COLO829 (cell line): ENCODE data around the gene PDE4A.
A peak's percentile ranks its signal among the peaks of the same experiment; 100 is the strongest.
"Not testable (repeated sequence)": the region's sequence is repeated elsewhere in the genome, so short reads cannot be mapped to it uniquely, and the experiment has no call there.

Experiments used
- DNase-seq: peaks from one replicate; pipeline ENCODE4 v3.0.0; 2012; ENCODE audit warnings: low spot score

Gene PDE4A

DNA sequence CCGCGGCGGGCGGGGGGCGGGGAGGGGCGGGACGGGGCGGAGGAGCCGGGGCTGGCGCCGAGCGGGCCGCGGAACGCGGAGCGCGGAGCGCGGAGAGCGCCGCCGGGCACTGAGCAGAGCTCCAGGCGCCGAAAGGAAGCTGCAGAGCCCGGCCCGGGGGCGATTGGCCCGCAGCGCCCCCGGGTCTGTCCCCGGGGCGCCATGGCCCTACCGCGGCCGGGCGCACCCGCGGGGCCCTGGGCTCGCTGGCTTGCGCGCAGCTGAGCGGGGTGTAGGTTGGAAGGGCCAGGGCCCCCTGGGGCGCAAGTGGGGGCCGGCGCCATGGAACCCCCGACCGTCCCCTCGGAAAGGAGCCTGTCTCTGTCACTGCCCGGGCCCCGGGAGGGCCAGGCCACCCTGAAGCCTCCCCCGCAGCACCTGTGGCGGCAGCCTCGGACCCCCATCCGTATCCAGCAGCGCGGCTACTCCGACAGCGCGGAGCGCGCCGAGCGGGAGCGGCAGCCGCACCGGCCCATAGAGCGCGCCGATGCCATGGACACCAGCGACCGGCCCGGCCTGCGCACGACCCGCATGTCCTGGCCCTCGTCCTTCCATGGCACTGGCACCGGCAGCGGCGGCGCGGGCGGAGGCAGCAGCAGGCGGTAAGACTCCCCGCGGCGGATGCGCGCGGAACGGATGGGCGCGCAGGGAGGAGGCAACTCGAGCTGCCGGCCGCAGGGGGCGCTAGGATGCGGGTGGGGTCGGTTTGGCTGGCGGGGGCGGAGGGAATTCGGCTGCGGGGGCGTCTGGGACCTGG lies at the start of gene PDE4A:
TSS of gene PDE4A (plus strand) at position 95 of the 796 bp plus-strand sequence. CDS start at position 322, 227 bp downstream.
- no peak for DNase-seq

DNA sequence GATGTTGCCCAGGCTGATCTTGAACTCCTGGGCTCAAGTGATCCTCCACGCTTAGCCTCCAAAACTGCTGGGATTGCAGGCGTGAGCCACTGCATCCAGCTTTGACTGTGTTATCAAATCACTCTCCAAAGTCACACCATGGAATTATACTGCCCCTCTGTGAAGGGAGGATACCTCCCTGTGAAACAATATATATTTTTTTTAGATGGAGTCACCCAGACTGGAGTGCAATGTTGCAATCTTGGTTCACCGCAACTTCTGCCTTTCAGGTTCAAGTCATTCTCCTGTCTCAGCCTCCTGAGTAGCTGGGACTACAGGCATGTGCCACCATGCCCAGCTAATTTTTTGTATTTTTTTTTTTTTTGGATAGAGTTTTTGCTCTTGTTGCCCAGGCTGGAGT lies 47.6 kb upstream of the PDE4A start:
- DNase-seq: no peak

DNA sequence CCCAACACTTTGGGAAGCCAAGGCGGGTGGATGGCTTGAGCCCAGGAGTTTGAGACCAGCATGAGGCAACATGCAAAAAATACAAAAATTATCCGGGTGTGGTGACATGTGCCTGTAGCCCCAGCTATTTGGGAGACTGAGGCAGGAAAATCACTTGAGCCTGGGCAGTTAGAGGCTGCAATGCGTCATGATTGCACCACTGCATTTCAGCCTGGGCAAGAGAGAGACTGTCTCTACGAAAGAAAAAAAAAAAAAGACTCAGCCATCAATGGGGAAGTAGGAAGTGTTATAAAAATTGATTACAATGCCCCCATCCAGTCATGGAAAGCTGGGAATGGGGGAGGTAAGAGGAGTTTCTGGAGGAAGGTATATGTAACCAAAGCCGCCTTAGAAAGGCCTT lies 45.4 kb upstream of the PDE4A start:
- DNase-seq: no peak

- not testable (repeated sequence) for DNase-seq
Measured at GRCh38 chr19:10377140-10377640, 43.1 kb upstream of the PDE4A start.

GRCh38 chr19:10378124-10378523 lies 42.2 kb upstream of the PDE4A start:
- DNase-seq: no peak

DNA sequence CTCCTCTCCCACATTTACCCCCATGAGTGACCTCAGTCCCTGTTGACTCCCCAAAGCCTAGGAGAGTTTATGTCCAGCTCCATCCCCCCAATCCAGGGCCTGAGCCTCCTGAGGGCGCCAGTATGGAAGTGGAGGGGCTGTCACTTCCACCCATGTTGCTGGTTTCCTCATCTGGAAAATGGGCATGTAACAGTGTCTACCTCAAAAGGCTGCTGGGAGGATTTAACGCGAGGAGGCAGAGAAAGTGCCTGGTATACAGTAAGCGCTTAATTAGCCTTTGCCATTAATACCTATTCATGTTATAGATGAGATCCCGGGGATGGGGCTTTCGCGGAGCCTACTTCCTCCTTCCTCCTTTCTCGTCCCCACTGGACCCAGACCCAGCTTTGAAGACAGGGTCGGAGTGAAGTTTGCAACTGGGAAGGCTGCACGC lies 40.4 kb upstream of the PDE4A start:
- no peak for DNase-seq

DNA sequence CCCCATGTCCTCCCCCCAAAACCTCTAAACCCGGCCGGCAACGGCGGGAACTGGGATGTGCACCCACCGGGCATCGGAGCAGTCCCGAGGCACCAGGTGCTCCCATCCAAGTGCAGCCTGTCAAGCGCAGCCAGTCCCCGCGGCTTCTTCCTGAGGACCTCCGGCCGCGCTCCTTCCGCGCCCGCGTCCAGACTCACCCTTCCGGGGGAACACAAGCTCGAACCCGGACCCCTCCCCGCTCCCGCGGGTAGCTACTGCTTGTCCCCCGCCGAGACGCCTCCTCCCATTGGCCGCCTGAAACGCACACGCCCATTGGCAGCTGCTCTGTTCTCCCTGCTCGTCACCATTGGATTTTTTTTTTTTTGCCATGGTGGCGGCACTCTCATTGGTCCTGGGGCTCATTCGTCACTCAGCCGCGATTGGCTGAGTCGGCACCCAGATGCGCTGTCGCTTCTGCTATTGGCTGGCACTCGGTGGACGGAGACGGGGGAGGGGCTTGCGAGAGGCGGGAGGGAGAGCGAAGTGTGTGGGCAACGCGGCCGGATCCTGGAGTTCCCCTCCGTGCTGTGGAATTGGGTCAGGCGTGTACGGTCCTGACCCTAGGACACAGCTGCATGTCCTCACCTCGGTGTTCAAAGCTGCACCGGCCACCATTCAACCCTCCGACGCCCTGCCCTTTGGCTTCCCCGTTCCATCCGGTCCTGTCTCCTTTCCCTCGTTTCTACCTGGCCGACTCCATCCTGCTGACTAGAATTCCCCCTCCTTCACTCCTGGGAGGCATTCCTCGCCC lies 39.8 kb upstream of the PDE4A start, which contains the start of gene TYK2:
TSS of gene TYK2 (minus strand) at position 260 of the 790 bp plus-strand sequence. CDS start 2,166 bp downstream, outside the sequence.
- DNase-seq: peak; percentile 100

- DNase-seq: not testable (repeated sequence)
Measured at GRCh38 chr19:10383223-10383499, 37.2 kb upstream of the PDE4A start.

DNA sequence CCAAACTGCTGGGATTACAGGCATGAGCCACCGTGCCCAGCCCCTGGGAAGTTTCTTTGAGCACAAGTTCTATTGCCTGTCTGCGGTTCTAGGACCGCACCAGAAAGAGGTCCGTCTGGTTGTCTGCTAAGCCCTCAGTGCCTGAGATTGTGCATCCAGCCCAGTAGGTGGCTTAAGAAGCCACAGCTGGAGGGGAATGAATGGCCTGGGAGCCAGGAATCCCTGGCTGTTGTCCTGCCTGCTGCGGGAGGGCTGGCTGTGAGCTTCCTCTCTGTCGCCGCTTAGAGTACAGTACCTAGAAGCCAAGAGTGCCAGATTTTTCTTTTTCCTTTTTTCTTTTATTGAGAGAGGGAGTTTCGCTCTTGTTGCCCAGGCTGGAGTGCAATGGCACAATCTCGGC lies 35.8 kb upstream of the PDE4A start:
- no peak for DNase-seq

- peak; percentile 80 for DNase-seq
Measured at GRCh38 chr19:10388957-10389356, 31.4 kb upstream of the PDE4A start.

DNA sequence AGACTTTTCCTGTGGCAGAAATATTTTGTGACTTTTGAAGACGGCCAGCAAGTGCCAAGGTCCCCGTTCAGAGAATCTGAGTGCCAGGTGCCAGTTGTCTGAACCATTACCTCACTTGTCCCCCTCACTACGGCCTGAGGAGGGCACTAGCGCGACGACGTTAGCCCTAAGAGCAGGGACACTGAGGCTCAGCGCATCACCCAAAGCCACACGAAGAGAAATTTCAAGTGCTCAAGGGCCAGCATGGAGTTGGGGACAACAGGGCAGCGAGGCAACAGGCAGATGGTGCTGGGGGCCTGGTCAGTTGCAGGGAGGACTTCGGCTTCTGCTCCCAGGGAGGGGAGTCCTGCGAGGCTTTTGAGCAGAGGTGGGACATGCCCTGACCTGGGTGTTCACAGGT lies 30.5 kb upstream of the PDE4A start:
- DNase-seq: no peak

GRCh38 chr19:10390652-10391286 lies 29.6 kb upstream of the PDE4A start:
- DNase-seq: peak; percentile 59

GRCh38 chr19:10392120-10392519 lies 28.2 kb upstream of the PDE4A start:
- no peak for DNase-seq

GRCh38 chr19:10393137-10393536 lies 27.2 kb upstream of the PDE4A start:
- DNase-seq: no peak

DNA sequence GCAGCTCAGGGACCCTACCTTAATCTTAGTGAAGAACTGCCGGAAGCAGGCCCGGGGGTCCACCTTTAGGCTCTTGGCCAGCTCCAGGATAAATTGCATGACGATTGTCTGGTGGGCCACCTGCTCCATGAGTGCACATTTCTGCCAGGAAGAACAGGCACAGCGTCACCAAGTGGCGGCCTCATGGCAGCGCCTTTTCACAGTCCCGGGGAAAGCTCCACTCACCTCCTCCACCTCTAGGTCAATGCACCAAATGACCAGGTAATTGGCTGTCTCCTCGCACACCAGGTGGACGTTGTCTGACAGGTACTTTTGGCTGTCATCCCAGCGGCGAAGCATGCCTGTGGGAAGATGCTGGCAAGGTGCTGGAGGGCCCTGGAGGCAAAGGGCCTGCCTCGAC lies 25.3 kb upstream of the PDE4A start:
- DNase-seq: no peak

- no peak for DNase-seq
Measured at GRCh38 chr19:10395436-10395835, 24.9 kb upstream of the PDE4A start.

DNA sequence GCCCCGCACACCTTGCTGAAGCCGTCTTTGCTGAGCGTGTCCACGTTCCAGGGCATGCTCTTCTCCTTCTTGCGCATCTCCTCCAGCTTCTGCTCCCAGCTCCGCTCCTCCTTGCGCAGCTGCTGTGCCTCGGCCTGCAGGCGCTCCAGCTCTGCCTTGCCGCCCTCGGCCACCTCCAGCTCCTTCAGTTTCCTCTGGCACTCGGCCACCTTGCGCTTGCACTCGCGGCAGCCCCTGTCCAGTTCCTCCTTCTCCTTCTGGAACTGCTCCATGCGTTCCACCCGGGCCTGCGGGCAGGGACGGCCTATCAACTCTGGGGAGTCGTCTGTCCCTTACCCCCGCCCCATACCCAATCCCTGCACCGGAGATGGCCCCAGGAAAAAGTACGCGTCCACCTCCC lies 24.4 kb upstream of the PDE4A start:
- DNase-seq: no peak

DNA sequence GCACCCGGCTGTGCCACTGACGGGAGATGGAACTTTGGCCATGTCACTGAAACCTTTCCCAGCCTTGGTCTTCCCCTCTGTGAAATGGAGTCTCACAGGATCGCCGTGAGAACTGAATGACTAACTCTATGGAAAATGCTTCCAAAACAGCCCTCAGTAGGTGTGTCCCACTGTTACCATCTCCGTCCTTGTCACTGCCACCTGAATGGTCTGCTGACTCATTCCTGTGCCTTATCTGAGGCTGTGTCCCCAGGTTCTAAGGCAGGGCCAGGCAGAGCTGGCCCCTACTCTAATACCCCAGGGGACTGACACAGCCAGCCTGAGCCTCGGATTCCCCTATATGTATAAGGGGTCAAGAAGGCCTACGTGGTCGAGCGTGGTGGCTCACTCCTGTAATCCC lies 21.5 kb upstream of the PDE4A start:
- DNase-seq: no peak

GRCh38 chr19:10399340-10399739 lies 21.0 kb upstream of the PDE4A start:
- DNase-seq: not testable (repeated sequence)

DNA sequence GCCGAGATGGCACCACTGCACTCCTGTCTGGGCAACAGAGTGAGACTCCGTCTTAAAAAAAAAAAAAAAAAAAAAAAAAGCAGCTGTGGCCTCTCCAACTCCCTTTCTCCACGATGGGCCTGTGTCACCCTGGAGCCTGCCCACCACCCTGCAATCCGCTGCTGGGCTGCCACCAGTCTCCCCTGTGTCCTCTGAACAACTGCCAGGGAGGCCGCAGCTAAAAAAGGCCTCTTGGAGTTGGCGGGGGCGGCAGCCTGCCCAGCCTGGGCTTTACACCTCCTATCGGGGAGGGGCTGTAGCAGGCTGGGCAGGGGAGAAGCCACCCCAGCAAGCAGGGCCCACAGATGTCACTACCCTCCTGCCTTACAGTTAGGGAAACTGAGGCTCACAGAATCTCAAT lies 20.5 kb upstream of the PDE4A start:
- no peak for DNase-seq

- no peak for DNase-seq
Measured at GRCh38 chr19:10402441-10403038, 17.8 kb upstream of the PDE4A start.
